SU-DHL-6 (cell line): ENCODE measurements around the gene TMEM250.

ENCODE experiments used
- H2AFZ ChIP-seq: fragments of 200-600 bp; sonication (generic); 2 replicates; pipeline ENCODE4 v1.6.1; 2014; ENCODE audit warnings: low read depth, mild to moderate bottlenecking, moderate library complexity, mixed read lengths, antibody characterized with exemption, low read length; ENCODE audit not compliant: severe bottlenecking
- H3F3A ChIP-seq: fragments of 200-600 bp; shearing (Covaris generic); 2 replicates; pipeline ENCODE4 v1.6.0; 2016; ENCODE audit warnings: antibody characterized with exemption, mild to moderate bottlenecking; ENCODE audit not compliant: insufficient read depth
- H3K27ac ChIP-seq: fragments of 200-600 bp; sonication (generic); 2 replicates; pipeline ENCODE4 v1.5.1; 2016; ENCODE audit warnings: low read depth, mild to moderate bottlenecking, low read length, moderate library complexity, mixed read lengths
- H3K27me3 ChIP-seq: fragments of 200-600 bp; sonication (generic), shearing (Covaris generic); 2 replicates; pipeline ENCODE4 v1.6.0; 2014; ENCODE audit warnings: mild to moderate bottlenecking, low read length
- H3K36me3 ChIP-seq: fragments of 200-600 bp; sonication (generic); 2 replicates; pipeline ENCODE4 v1.6.1; 2014; ENCODE audit warnings: mild to moderate bottlenecking, low read length, mixed read lengths
- H3K4me2 ChIP-seq: fragments of 300-600, 200-600 bp; shearing (Covaris generic), sonication (generic); 2 replicates; pipeline ENCODE4 v1.6.0; 2014; ENCODE audit warnings: low read length, low read depth, mild to moderate bottlenecking; ENCODE audit not compliant: poor library complexity, severe bottlenecking
- H3K4me3 ChIP-seq: fragments of 200-600 bp; sonication (generic); 2 replicates; pipeline ENCODE4 v1.5.1; 2014; ENCODE audit warnings: antibody characterized with exemption, low read length, mild to moderate bottlenecking, mixed read lengths; ENCODE audit not compliant: insufficient read depth, poor library complexity, severe bottlenecking
- H3K79me2 ChIP-seq: fragments of 200-600 bp; sonication (generic); 2 replicates; pipeline ENCODE4 v1.6.1; 2014; ENCODE audit warnings: mild to moderate bottlenecking, low read length, moderate library complexity; ENCODE audit not compliant: insufficient read depth
- H3K9ac ChIP-seq: fragments of 200-600 bp; sonication (generic); 2 replicates; pipeline ENCODE4 v1.7.0; 2014; ENCODE audit warnings: mild to moderate bottlenecking, low read length
- H3K9me2 ChIP-seq: fragments of 200-600 bp; sonication (generic); replicated peaks from 2 replicates; pipeline ENCODE4 v1.6.1; 2014; ENCODE audit warnings: low read length; ENCODE audit not compliant: insufficient read depth
- H3K9me3 ChIP-seq: fragments of 200-600 bp; sonication (generic); 2 replicates; pipeline ENCODE4 v1.6.1; 2014; ENCODE audit warnings: low read length, mixed read lengths; ENCODE audit not compliant: insufficient read depth
- H4K20me1 ChIP-seq: fragments of 200-600 bp; sonication (generic); 2 replicates; pipeline ENCODE4 v1.6.1; 2014; ENCODE audit warnings: low read depth, mild to moderate bottlenecking, antibody characterized with exemption, low read length, moderate library complexity, mixed read lengths
- CTCF ChIP-seq: fragments of 200-600 bp; sonication (generic); IDR thresholded peaks from one replicate; pipeline ENCODE4 v1.5.1; 2017; ENCODE audit warnings: antibody characterized with exemption, mild to moderate bottlenecking, low read length, moderate library complexity; ENCODE audit not compliant: insufficient read depth, poor library complexity, severe bottlenecking
- EZH2phosphoT487 ChIP-seq: fragments of 200-600 bp; sonication (generic), shearing (Covaris generic); conservative IDR thresholded peaks from 2 replicates; pipeline ENCODE4 v1.6.1; 2018; ENCODE audit warnings: mild to moderate bottlenecking, antibody characterized with exemption, low read length, moderate library complexity, mixed read lengths

The TMEM250 gene

GRCh38 chr9:136077491-136077890 lies 41.2 kb downstream of the TMEM250 start:
- H3K9me3 ChIP-seq: no peaks in the 10 kb centered on the region
- no peak overlapping the region for H3K4me2 ChIP-seq
- no peak overlapping the region for H3K27ac ChIP-seq
- TF ChIP-seq CTCF (no peak), EZH2phosphoT487 (no peak)
- no peak overlapping the region for H3K9ac ChIP-seq
- no peaks in the 10 kb centered on the region for H4K20me1 ChIP-seq
- no peaks in the 10 kb centered on the region for H3F3A ChIP-seq
- H3K79me2 ChIP-seq: no peaks in the 10 kb centered on the region
- no peaks in the 10 kb centered on the region for H3K9me2 ChIP-seq
- no peaks in the 10 kb centered on the region for H3K27me3 ChIP-seq
- H3K36me3 ChIP-seq: no peaks in the 10 kb centered on the region
- H2AFZ ChIP-seq: no peak overlapping the region
- H3K4me3 ChIP-seq: no peak overlapping the region

- Histone ChIP-seq H3K4me2 (no peak overlapping the region), H3F3A (no peaks in the 10 kb centered on the region), H3K9me3 (no peaks in the 10 kb centered on the region), H4K20me1 (no peaks in the 10 kb centered on the region), H3K27me3 (no peaks in the 10 kb centered on the region), H2AFZ (no peak overlapping the region), H3K79me2 (no peaks in the 10 kb centered on the region), H3K36me3 (no peaks in the 10 kb centered on the region), H3K9me2 (no peaks in the 10 kb centered on the region), H3K4me3 (no peak overlapping the region), H3K9ac (no peak overlapping the region), H3K27ac (no peak overlapping the region)
- TF ChIP-seq EZH2phosphoT487 (no peak), CTCF (no peak)
These were observed 42.6 kb downstream of the TMEM250 start for GRCh38 chr9:136075881-136076678.

- Histone ChIP-seq H3K9me3 (no peaks in the 10 kb centered on the region), H3K9me2 (no peaks in the 10 kb centered on the region), H3F3A (no peaks in the 10 kb centered on the region), H3K36me3 (no peaks in the 10 kb centered on the region), H4K20me1 (no peaks in the 10 kb centered on the region), H3K27me3 (no peaks in the 10 kb centered on the region), H3K27ac (no peak overlapping the region), H3K9ac (no peak overlapping the region), H3K4me2 (no peak overlapping the region), H2AFZ (no peak overlapping the region), H3K79me2 (no peaks in the 10 kb centered on the region), H3K4me3 (no peak overlapping the region)
- TF ChIP-seq EZH2phosphoT487 (no peak), CTCF (no peak)
These were observed 43.4 kb downstream of the TMEM250 start for GRCh38 chr9:136075134-136075841.
